ENCODE measurements around the gene BANK1.

- TF ChIP-seq, protein P1, sequence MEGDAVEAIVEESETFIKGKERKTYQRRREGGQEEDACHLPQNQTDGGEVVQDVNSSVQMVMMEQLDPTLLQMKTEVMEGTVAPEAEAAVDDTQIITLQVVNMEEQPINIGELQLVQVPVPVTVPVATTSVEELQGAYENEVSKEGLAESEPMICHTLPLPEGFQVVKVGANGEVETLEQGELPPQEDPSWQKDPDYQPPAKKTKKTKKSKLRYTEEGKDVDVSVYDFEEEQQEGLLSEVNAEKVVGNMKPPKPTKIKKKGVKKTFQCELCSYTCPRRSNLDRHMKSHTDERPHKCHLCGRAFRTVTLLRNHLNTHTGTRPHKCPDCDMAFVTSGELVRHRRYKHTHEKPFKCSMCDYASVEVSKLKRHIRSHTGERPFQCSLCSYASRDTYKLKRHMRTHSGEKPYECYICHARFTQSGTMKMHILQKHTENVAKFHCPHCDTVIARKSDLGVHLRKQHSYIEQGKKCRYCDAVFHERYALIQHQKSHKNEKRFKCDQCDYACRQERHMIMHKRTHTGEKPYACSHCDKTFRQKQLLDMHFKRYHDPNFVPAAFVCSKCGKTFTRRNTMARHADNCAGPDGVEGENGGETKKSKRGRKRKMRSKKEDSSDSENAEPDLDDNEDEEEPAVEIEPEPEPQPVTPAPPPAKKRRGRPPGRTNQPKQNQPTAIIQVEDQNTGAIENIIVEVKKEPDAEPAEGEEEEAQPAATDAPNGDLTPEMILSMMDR (IDR thresholded peaks at IDR 0.05), result no peak
- no peak for TF ChIP-seq EZH2 (IDR thresholded peaks at IDR 0.05)
- no peak for TF ChIP-seq EZH2phosphoT487 (IDR thresholded peaks at IDR 0.05)
These were observed 201.9 kb downstream of the BANK1 start for GRCh38 chr4:101992446-101992845.
